Measurements from ENCODE around the gene KLHDC8A. TPM values are rescaled to one million over a fixed set of nuclear protein-coding genes. Genes with fewer than 3 reads are reported as not detected.
"Not testable (repeated sequence)": the region's sequence is repeated elsewhere in the genome, so short reads cannot be mapped to it uniquely, and the experiment has no call there.

KLHDC8A gene, protein sequence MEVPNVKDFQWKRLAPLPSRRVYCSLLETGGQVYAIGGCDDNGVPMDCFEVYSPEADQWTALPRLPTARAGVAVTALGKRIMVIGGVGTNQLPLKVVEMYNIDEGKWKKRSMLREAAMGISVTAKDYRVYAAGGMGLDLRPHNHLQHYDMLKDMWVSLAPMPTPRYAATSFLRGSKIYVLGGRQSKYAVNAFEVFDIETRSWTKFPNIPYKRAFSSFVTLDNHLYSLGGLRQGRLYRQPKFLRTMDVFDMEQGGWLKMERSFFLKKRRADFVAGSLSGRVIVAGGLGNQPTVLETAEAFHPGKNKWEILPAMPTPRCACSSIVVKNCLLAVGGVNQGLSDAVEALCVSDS
- total RNA-seq (1 to 10 TPM in 1 of 2 donors, under 1 TPM in 1; 0.58 to 1.4 TPM), polyA plus RNA-seq (under 1 TPM; 0.17 to 0.24 TPM)
- long read RNA-seq, donor 1 = 0 reads
- long read RNA-seq, donor 2 = 0 reads
- long read RNA-seq, donor 3 = 0 reads
- long read RNA-seq, donor 4 = 0 reads
- long read RNA-seq, donor 5 = 0 reads

DNA sequence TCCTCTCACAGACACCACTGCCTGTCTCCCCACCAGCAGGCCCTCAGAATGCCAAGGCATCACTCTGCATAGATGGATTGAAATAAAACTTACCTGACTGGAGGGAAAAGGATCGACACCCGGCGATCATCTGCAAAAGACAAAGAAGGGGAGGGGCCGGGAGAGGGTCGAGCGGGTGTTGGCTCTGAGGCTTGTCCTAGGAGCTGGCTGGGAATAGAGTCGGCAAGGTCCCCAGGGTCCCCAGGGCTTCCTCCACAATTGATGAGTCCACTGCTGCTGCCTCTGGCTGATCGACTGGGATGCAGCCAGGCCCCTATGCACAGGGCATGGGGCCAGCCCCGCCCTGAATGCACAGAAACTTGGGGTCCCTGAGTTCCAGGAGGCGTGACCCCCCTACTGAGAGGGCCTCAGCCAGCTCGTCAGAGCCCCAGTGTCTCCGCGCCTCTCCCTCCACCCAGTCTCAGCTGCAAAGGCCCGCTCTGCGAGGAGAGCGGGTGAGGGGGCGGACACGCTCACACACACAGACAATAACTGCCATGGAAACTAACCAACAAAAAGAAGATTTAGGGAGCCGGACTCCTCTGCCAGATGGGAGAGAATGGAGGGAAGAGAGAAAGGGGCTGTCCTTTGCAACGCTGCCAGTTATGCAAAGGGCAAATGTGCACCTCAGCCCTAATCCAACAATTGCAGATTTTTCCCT is at the start of gene KLHDC8A:
KLHDC8A (minus strand) TSS at position 483 of the 700 bp plus-strand sequence. CDS start 13,318 bp downstream, outside the sequence.
- 73 to 80% methylated on average over 20 of the region's 20 CpGs for WGBS, 2 donors

DNA sequence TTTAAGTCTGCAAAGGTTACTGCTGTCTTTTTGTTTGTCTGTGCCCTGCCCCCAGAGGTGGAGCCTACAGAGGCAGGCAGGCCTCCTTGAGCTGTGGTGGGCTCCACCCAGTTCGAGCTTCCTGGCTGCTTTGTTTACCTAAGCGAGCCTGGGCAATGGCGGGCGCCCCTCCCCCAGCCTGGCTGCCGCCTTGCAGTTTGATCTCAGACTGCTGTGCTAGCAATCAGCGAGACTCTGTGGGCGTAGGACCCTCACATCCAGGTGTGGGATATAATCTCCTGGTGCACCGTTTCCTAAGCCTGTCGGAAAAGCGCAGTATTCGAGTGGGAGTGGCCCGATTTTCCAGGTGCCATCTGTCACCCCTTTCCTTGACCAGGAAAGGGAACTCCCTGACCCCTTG is 49.5 kb upstream of the KLHDC8A start:
- 80 to 93% methylated on average over 3 to 6 of the region's 12 CpGs for WGBS, 2 donors
- not testable (repeated sequence) for H3K27ac ChIP-seq (ENCODE audit: low read depth in 1 of 2, low read length in 1 of 2)

More for the DNA sequence above, at the start of gene KLHDC8A:
- peaks cover 0 to 22% (median 3%) of the 10 kb centered on the region in 5 donors for H3K4me1 ChIP-seq (ENCODE audit: control insufficient read depth in 5 of 5, insufficient read depth in 5 of 5, low read length in 5 of 5)
- no peak within 1 kb of the TSS for H3K9ac ChIP-seq (ENCODE audit: insufficient read depth in 1 of 2, low read length in 2 of 2)
- DNase-seq (peak; percentile 78 to 90 (median 85)), ATAC-seq (ENCODE audit: insufficient read depth, low FRiP score) (no peak)
- TF ChIP-seq, protein P1, sequence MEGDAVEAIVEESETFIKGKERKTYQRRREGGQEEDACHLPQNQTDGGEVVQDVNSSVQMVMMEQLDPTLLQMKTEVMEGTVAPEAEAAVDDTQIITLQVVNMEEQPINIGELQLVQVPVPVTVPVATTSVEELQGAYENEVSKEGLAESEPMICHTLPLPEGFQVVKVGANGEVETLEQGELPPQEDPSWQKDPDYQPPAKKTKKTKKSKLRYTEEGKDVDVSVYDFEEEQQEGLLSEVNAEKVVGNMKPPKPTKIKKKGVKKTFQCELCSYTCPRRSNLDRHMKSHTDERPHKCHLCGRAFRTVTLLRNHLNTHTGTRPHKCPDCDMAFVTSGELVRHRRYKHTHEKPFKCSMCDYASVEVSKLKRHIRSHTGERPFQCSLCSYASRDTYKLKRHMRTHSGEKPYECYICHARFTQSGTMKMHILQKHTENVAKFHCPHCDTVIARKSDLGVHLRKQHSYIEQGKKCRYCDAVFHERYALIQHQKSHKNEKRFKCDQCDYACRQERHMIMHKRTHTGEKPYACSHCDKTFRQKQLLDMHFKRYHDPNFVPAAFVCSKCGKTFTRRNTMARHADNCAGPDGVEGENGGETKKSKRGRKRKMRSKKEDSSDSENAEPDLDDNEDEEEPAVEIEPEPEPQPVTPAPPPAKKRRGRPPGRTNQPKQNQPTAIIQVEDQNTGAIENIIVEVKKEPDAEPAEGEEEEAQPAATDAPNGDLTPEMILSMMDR (IDR thresholded peaks at IDR 0.05; ENCODE audit: control extremely low read depth, extremely low read depth) = no peak
- no peak within 1 kb of the TSS for H3K27ac ChIP-seq (ENCODE audit: low read depth in 1 of 2, low read length in 1 of 2)
- H3K9me3 ChIP-seq (ENCODE audit: control insufficient read depth in 4 of 4, insufficient read depth in 3 of 4, low read length in 3 of 4) = no peaks in the 10 kb centered on the region
- no peaks in the 10 kb centered on the region for H3K36me3 ChIP-seq (ENCODE audit: control insufficient read depth in 4 of 4, insufficient read depth in 4 of 4, low read length in 4 of 4)
- H3K27me3 ChIP-seq (ENCODE audit: control insufficient read depth in 3 of 3, insufficient read depth in 3 of 3, low read length in 2 of 3) = no peaks in the 10 kb centered on the region
- no peak within 1 kb of the TSS for H3K4me3 ChIP-seq

DNA sequence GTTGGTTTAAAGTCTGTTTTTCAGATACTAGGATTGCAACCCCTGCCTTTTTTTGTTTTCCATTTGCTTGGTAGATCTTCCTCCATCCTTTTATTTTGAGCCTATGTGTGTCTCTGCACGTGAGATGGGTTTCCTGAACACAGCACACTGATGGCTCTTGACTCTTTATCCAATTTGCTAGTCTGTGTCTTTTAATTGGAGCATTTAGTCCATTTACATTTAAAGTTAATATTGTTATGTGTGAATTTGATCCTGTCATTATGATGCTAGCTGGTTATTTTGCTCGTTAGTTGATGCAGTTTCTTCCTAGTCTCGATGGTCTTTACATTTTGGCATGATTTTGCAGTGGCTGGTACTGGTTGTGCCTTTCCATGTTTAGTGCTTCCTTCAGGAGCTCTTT is 47.8 kb upstream of the KLHDC8A start:
- not testable (repeated sequence) for ATAC-seq (ENCODE audit: insufficient read depth, low FRiP score); DNase-seq; H3K27me3 ChIP-seq (ENCODE audit: control insufficient read depth in 3 of 3, insufficient read depth in 3 of 3, low read length in 2 of 3); H3K4me3 ChIP-seq; H3K27ac ChIP-seq (ENCODE audit: low read depth in 1 of 2, low read length in 1 of 2); H3K4me1 ChIP-seq (ENCODE audit: control insufficient read depth in 5 of 5, insufficient read depth in 5 of 5, low read length in 5 of 5); H3K36me3 ChIP-seq (ENCODE audit: control insufficient read depth in 4 of 4, insufficient read depth in 4 of 4, low read length in 4 of 4); H3K9me3 ChIP-seq (ENCODE audit: control insufficient read depth in 4 of 4, insufficient read depth in 3 of 4, low read length in 3 of 4); H3K9ac ChIP-seq (ENCODE audit: insufficient read depth in 1 of 2, low read length in 2 of 2)
- WGBS, 2 donors = 90 to 94% methylated on average over 1 of the region's 3 CpGs

More for the DNA sequence above, 49.5 kb upstream of the KLHDC8A start:
- not testable (repeated sequence) for H3K4me1 ChIP-seq (ENCODE audit: control insufficient read depth in 5 of 5, insufficient read depth in 5 of 5, low read length in 5 of 5); H3K27me3 ChIP-seq (ENCODE audit: control insufficient read depth in 3 of 3, insufficient read depth in 3 of 3, low read length in 2 of 3); DNase-seq; ATAC-seq (ENCODE audit: insufficient read depth, low FRiP score); H3K9ac ChIP-seq (ENCODE audit: insufficient read depth in 1 of 2, low read length in 2 of 2); H3K9me3 ChIP-seq (ENCODE audit: control insufficient read depth in 4 of 4, insufficient read depth in 3 of 4, low read length in 3 of 4); H3K36me3 ChIP-seq (ENCODE audit: control insufficient read depth in 4 of 4, insufficient read depth in 4 of 4, low read length in 4 of 4); H3K4me3 ChIP-seq

DNA sequence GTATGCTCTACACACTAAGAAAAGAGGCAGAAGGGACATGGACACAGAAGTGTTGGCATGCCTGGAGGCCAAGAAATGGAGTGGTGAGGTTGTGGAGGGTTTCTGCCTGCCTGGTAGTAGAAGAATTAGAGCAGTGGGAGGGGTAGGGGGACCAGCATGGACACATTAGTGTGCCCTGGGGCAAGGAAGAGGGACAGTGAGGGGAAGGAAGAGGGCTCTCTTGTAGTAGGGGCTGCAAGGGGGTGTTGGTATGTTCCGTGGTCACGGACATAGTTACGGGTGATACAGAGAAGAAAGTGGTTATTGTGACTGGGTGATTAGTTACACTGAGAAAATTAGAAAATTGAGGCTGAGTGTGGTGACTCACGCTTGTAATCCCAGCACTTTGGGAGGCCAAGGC is 41.9 kb upstream of the KLHDC8A start:
- WGBS, 2 donors = 94 to 96% methylated on average over 4 of the region's 4 CpGs
- Histone ChIP-seq H3K9me3 (ENCODE audit: control insufficient read depth in 4 of 4, insufficient read depth in 3 of 4, low read length in 3 of 4) (no peaks in the 10 kb centered on the region), H3K27ac (ENCODE audit: low read depth in 1 of 2, low read length in 1 of 2) (no peak overlapping the region), H3K4me1 (ENCODE audit: control insufficient read depth in 5 of 5, insufficient read depth in 5 of 5, low read length in 5 of 5) (no peaks in the 10 kb centered on the region), H3K27me3 (ENCODE audit: control insufficient read depth in 3 of 3, insufficient read depth in 3 of 3, low read length in 2 of 3) (no peaks in the 10 kb centered on the region), H3K36me3 (ENCODE audit: control insufficient read depth in 4 of 4, insufficient read depth in 4 of 4, low read length in 4 of 4) (no peaks in the 10 kb centered on the region), H3K9ac (ENCODE audit: insufficient read depth in 1 of 2, low read length in 2 of 2) (no peak overlapping the region), H3K4me3 (no peak overlapping the region)
- ATAC-seq (ENCODE audit: insufficient read depth, low FRiP score) (no peak), DNase-seq (no peak)
- TF ChIP-seq, protein P1 (IDR thresholded peaks at IDR 0.05; ENCODE audit: control extremely low read depth, extremely low read depth) = no peak

Measured in lung (tissue), 16 donors.